CD4-positive, alpha-beta T cell treated with Interleukin-17A for 1 hour (primary cell): ENCODE measurements around the gene GRK1.

Experiments
- DNase-seq: peaks from one replicate; pipeline ENCODE4 v3.0.0-alpha.2; 2020

GRK1 gene

DNA sequence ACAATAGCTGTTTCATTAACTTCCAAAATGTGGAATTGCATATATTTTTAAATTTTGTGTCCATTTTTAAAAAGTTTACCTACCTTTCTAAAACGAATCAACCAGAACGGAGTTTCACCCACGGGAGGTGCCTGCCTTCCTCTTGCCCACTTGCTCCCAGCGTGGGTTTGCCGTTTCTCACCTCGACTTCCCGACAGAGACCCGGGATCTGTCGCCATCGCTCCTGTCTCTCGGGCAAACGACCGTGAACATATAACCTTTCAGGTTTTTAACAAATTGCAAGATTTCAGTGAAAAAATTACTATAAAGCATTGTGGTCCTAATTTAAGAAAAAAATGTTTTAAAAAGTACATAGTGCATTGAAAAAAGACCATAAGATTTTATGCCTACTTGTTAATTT lies 96.2 kb downstream of the GRK1 start:
- DNase-seq, result no peak

DNA sequence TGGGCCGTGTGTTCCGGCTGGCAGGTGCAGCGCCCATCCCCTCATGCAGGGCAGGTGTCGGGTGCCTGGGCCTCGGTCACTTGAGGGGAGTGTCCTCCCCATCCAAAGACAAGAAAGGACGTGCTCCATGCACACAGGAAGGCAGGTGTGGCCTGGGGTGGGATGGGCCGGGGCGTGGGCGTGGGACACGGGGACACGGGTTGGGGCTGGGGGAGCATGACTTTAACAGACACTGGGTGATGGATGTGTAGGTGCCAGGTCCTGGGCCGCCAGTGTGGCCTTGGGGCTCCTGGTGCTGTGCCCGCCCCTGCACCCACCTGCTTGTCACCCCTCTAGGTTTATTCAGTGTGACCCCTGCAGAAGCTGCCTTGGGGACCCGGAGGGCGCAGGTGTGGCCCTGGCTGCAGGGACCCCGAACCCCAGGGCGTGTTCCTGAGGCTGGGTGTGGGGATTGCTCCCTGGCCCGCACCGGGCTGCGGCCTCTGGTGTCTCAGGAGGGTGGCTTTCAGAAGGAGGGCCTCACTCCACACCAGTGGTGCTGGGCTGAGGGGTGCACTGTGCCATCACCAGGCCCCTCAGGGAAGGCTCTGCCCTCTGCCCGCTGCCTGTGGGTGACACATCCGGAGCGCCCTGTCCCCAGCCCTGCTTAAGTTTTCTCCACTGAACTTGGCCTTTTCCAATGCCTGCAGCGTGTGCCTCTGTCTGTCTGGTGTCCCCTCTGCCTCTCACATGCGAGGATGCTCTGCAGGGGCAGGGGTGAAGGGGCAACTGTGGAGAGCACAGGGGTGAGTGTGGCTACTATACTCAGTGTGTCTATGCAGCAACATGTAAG lies 97.2 kb downstream of the GRK1 start:
- DNase-seq, result no peak

DNA sequence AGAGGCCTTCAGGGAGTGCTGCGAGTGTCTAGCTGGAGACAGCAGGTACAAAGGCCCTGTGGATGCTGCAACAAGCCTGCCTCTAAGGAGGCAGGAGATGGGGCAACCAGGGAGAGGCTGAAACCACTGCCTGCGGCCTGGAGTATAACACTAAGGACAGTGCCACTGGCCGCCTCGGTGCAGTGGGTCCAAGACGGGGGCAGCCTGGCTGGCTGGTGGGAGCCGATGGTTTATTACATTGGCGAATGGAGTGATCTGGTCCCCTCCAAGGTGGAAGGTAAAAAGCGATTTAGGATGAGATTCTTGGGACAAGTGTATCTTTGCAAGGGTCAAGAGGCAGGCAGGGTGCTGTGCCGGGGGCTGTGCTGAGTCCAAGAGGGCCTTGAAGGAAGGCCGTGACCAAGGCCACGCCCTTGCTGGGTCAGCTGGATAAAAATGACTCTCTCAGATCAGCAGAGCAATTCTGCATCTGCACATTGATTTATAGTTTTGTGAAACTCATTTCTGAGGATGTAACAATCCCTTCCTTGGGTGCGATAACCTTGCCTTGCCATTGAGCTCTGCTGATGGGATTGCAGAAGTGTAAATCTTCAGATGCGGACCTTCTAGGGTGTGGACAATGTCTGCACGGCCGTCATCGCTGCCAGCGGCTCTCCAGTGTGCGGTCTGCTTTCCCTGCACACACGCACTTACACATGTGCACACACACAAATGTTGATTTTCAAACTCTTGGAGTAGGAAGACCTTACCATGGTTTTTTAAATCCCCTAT lies 98.0 kb downstream of the GRK1 start:
- no peak for DNase-seq

DNA sequence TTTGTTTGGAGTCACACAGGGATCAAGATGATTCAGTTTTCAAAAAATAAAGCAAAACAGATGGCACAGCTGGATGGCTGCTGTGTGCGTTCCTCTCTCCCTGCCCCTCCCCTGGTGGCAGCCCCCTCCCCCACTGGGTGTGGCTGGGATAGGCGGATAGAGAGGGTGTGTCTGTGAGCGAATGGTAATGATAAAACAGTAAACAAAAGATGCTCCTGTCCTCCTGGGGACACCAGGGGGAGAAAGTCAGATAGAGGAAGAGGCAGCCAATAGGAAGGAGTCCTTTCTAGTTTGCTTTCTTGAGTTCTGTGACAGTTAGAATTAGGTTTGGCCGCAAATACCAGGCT lies 98.5 kb downstream of the GRK1 start:
- DNase-seq, result no peak

- no peak for DNase-seq
Measured at GRCh38 chr13:113766035-113766800, 99.2 kb downstream of the GRK1 start.

DNA sequence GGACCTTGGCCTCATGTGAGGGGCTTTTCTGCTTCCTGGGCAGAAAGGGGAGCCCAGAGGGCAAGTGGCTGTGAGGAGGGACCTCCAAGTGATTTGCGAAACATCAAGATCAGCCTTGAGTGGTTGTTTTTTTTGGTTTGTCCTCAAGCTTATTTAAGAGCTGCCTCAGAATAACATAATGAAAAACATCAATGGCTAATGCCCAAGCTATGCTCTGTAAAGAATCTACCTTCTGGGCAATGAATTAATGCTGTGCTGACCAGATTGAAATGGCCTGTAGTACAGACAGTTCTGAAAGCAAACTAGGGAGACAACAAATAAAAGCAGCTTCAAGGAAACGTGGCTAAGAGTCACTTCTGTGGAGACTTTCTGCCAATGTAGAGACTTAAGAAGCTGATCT lies 100.3 kb downstream of the GRK1 start:
- DNase-seq, result no peak

DNA sequence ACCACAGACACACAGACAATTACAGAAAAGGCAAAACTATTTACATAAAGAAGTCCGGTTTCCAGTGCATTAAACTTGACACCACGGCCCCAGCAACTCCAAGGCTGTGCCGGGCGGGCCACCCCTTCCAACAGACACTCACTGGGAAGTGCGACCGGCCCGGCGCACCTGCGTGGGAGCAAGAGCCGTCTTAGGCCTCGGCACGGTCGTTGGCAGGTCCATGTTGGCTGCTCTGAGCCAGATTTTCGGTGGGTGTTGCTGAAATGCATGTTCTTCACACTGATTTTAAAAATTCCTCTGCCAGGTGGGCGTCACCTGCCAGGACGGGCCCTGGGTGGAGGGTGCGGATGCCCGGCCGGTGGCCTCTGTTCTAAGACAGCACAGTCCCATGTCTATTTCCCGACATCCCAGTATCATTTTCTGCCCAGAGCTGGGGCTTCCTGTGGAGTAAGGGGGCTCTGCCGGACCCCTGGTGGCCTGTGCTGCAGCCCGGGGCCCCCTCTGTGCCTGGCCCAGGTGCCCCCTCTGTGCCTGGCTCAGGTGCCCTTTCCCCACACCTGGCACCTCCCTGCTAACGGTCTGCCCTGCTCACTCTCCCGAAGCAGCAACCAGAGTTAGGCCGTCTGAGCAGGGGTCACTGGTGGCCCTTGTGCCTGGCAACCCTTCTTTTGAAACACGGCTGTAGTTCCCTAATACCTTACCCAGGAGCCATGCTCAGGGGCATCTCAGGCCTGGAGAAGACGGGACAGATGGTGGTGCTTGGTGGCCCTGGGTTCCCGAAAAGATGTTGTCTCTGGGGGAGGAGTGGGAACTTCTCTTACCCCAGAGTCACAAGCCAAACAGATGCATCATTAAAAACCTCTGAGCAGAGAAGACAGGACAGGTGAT lies 101.2 kb downstream of the GRK1 start:
- no peak for DNase-seq

DNA sequence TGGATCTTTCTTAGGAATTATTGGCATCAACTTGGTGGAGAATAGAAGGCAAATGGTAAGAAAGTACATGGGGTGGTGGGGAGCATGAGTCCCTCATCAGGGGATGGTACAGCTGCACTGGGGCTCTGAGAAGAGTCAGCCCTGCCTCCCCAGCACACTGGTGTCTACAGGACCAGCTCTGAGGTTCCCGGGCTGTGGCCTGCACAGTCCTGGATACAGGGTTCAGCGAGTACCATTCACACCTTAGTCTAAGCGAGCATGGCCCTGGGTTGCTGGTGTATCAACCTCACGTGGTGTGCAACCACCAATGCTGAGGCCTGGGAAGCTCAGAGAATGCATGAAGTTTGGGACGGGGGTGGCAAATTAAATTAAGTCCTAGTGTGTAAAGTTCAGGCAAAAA lies 102.1 kb downstream of the GRK1 start:
- no peak for DNase-seq

- DNase-seq, result no peak
Measured at GRCh38 chr13:113769881-113770280, 102.9 kb downstream of the GRK1 start.

GRCh38 chr13:113770441-113770840 lies 103.4 kb downstream of the GRK1 start:
- DNase-seq, result no peak

DNA sequence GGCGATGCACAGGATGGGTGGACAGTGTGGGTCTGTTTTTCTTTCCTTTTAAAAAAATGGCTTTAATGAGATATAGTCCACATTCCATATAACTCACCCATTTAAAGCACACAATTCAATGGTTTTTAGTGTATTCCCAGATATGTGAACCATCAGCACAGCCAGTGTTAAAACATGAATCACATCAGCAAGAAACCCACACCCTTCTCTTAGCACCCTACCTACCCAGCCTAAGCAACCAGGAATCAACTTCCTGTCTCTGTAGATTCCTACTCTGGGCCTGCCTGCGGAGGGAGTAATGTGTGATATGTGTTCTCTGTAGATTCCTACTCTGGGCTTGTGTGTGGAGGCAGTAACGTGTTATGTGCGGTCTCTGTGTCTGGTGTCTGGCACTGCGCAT lies 103.9 kb downstream of the GRK1 start:
- DNase-seq, result no peak

DNA sequence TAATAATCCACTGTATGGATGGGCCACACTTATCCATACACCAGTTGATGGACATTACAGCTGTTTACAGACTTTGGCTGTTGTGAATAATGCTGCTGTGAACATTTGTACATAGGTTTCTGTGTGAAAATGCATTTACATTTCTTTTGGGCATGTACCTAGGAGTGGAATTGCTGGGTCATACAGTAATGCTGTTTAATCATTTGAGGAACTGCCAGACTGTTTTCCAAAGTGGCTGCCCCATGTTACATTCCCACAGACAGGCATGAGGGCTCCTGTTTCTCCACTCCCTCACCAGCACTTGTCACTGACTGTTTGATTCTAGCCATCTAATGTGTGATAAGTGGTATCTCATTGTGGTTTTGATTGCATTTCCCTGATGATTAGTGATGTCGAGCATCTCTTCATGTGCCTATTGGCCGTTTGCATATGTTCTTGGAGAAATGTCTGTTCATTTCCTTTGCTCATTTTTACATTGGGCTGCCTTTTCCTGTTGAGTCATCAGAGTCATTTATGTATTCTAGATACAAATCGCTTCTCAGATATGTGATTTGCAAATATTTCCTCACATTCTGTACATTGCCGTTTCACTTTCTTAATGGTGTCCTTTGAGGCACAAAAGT lies 104.8 kb downstream of the GRK1 start:
- DNase-seq, result no peak

- no peak for DNase-seq
Measured at GRCh38 chr13:113774177-113775107, 107.4 kb downstream of the GRK1 start.

DNA sequence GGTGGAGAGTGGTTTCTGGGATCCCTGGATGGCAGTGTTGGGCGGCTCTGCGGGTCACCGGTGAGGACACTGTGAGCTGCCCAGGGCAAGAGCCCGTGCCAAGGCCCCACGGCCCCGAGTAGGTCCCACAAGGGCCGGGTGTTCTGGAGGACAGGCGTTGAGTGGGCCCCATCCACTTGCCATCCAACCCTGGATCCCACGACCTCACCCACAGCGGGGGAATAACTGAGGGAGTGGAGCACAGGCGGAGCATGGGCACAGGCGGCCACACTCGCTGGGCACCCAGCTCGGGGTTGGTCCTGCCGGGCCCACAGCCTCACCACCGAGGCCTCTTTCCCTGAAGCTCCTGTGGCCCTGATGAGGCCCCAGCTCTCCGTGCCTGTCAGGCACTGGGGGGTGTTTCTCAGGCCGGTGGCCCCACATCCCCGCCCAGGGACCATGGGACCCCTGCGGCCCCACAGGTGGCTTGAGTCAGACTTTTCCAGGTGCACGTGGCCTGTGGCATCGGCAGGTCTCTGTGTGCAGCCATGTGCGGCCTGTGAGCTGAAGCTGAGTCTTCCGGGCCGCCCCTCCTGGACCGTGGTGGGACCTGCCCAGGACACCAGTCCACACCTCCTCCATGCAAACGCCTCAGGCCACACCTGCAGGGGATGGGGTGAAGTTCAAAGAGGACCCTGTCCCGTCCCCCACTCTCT lies 108.6 kb downstream of the GRK1 start:
- DNase-seq, result no peak

- no peak for DNase-seq
Measured at GRCh38 chr13:113776231-113777125, 109.5 kb downstream of the GRK1 start.

DNA sequence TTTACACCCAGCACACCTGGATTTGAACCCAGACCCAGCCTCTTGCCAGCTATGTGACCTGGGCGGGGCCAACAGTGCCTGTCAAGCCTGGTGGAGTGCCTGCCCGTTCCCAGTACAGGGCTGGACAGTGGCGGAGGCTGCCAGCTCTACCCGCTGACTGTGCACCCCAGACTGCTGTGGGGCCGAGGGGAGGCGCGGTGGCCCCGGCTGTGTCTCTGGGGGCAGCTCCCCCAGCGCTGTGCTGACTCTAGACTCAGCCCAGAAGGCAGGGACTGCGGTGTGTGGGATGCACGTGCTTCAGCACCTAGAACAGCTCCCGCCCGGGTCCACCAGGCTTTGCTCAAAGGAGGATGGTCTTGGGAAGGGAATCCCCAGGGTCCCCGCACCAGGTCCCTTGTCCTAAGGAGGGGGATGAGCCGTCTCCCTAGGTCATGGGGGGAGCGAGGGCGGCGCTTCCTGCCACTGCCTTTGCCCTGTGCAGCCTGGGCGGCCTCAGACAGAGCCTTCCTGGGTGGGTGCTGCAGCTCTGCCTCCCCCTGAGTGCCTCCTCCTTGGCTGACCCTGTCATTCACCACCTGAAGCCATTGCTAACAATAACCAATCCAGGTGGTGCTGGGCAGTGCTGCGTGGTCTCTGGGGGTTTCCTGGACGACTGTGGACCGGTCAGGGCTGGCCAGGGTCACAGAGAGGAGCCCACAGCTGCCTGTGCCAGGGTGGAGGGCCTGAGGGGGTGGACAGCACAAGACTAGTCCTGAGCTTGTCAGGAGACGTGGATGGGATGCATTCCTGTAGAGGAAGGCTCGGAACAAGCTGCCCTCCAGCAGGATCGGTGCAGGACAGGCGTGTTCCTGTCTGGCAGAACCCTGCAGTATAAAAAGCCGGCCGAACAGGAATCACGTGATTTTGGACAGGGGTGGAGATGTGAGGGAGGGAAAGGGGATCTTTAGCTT lies 110.6 kb downstream of the GRK1 start:
- no peak for DNase-seq

DNA sequence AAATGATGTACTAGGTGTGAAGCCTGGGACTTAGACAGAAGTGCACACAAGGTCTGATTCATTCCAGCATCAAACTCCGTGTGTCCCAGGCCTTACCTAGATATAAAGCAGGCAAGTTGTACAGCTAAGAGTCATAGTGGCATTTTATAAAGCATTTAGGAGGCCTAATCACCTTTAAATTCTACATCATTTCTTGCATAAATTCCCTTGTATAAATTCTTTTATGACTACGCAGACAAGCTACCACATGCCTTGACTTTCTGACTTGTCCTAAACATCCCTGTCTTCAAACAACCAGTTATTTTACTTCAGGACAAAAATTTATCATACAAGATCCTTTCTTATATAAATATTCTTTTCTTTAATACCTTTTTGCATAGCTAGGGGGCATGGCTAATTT lies 114.6 kb downstream of the GRK1 start:
- no peak for DNase-seq

DNA sequence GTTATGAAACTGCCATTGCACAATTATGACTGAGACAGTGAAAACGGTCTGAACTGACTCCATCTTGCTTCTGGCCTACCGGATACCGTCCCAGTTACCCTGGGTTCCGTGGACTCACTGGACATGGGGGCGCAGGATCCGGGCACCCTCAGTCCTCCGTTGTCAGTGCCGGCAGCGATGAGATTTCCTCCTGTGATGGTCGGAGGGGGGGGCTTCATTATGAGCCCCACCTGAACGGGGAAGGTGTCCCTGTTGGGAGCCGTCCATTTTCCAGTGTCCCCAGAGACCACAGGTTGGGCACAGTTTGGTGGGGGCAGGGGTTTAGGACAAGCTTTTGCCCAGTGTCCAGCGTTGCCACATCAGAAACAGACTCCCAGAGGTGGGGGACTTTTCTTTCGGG lies 115.5 kb downstream of the GRK1 start:
- no peak for DNase-seq
